ENCODE data around the gene PTOV1. TPM values are rescaled to one million over a fixed set of nuclear protein-coding genes. Genes with fewer than 3 reads are reported as not detected.
A peak's percentile ranks its signal among the peaks of the same experiment; 100 is the strongest.

The PTOV1 gene
- total and polyA plus RNA-seq, 2 experiments from 2014 or later: 114 to 294 TPM

DNA sequence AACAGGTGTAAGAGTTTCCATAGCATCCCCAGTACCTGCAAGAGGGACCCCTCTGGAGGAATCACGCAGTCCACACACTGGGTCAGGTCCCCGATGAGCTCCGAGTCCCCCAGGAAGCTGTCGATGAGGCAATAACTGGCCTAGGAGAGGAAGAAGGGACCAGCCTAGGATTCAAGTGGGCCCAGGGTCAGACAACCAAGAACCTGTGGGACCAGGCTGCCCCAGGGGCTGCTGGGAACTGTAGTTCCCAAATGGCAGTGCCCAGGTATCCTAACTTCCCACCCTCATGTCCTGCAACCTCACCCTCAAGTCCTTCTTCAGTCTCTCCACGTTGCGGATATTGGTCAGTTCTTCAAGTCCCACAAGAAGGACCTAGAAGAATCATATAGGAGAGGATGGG, 39.6 kb upstream of the PTOV1 start:
- no peak overlapping the region for H3K4me3 ChIP-seq
- TF ChIP-seq EZH2 (IDR thresholded peaks at IDR 0.05; ENCODE audit: borderline replicate concordance) (no peak), CTCF (IDR thresholded peaks at IDR 0.05; ENCODE audit: poor library complexity) (no peak), EZH2phosphoT487 (IDR thresholded peaks at IDR 0.05; ENCODE audit: low read depth, severe bottlenecking, unreplicated experiment) (no peak)
- no peaks in the 10 kb centered on the region for H3K79me2 ChIP-seq
- H3K4me1 ChIP-seq (ENCODE audit: insufficient read depth): peaks cover 11% of the 10 kb centered on the region
- no peak overlapping the region for H3K27ac ChIP-seq
- no peak overlapping the region for H3K4me2 ChIP-seq
- no peaks in the 10 kb centered on the region for H4K20me1 ChIP-seq (ENCODE audit: insufficient read depth, poor library complexity, severe bottlenecking)
- H3K9me3 ChIP-seq (ENCODE audit: low read depth): no peaks in the 10 kb centered on the region
- H3K9me2 ChIP-seq (replicated peaks; ENCODE audit: insufficient read depth): no peaks in the 10 kb centered on the region
- no peak overlapping the region for H2AFZ ChIP-seq
- WGBS (ENCODE audit: low lambda C conversion rate, missing lambda C conversion rate): 98% methylated on average over 6 of the region's 6 CpGs
- H3K36me3 ChIP-seq (replicated peaks; ENCODE audit: insufficient read depth, low read depth): no peaks in the 10 kb centered on the region
- H3K27me3 ChIP-seq: no peaks in the 10 kb centered on the region
- no peak for DNase-seq (ENCODE audit: low spot score)

DNA sequence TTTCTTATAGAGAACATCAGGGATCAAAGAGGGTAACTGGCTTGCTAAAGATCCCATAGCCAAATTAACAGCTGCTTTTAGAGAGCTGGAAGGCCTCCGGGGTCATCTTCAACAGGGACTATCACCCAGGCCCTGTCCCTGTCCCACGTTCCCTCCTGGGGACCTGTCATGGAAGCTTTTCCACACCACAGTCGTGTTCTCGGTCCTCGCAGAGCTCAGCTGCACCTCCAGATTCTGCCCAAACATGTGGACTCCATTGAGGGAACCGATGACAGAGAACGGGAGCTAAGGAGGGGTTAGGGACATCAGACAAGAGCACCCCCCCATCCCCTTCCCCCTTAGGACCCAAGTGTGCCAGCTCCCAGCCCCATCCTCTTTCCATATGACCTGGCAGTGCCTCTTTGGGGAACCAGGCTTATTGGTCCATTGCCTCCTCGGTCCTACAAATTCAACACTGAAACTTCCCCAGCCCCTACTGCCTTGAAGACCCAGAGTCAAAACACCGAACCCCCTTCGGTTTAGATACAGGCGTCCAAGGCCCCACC, 38.4 kb upstream of the PTOV1 start:
- H3K27ac ChIP-seq: peak overlapping the region; percentile 89
- no peaks in the 10 kb centered on the region for H3K27me3 ChIP-seq
- H3K4me3 ChIP-seq: peak overlapping the region; percentile 49
- no peak for DNase-seq (ENCODE audit: low spot score)
- H3K4me1 ChIP-seq (ENCODE audit: insufficient read depth): peaks cover 11% of the 10 kb centered on the region
- H3K36me3 ChIP-seq (replicated peaks; ENCODE audit: insufficient read depth, low read depth): no peaks in the 10 kb centered on the region
- peak overlapping the region; percentile 51 for H2AFZ ChIP-seq
- peak overlapping the region; percentile 86 for H3K4me2 ChIP-seq
- H3K79me2 ChIP-seq: no peaks in the 10 kb centered on the region
- no peaks in the 10 kb centered on the region for H4K20me1 ChIP-seq (ENCODE audit: insufficient read depth, poor library complexity, severe bottlenecking)
- no peaks in the 10 kb centered on the region for H3K9me2 ChIP-seq (replicated peaks; ENCODE audit: insufficient read depth)
- H3K9me3 ChIP-seq (ENCODE audit: low read depth): no peaks in the 10 kb centered on the region
- 76% methylated on average over 8 of the region's 11 CpGs for WGBS (ENCODE audit: low lambda C conversion rate, missing lambda C conversion rate)
- TF ChIP-seq EZH2phosphoT487 (IDR thresholded peaks at IDR 0.05; ENCODE audit: low read depth, severe bottlenecking, unreplicated experiment) (no peak), CTCF (IDR thresholded peaks at IDR 0.05; ENCODE audit: poor library complexity) (no peak), EZH2 (IDR thresholded peaks at IDR 0.05; ENCODE audit: borderline replicate concordance) (no peak)

GRCh38 chr19:49812997-49813861, 37.7 kb upstream of the PTOV1 start, which contains the start of gene FUZ:
Gene FUZ (minus strand): TSS chr19:49813292. CDS start chr19:49813106, 186 bp downstream.
- Histone ChIP-seq H2AFZ (peak within 1 kb of the TSS; percentile 51), H3K27me3 (no peaks in the 10 kb centered on the region), H3K9me3 (ENCODE audit: low read depth) (no peaks in the 10 kb centered on the region), H3K36me3 (replicated peaks; ENCODE audit: insufficient read depth, low read depth) (no peaks in the 10 kb centered on the region), H3K79me2 (peaks cover under 1% of the 10 kb centered on the region), H4K20me1 (ENCODE audit: insufficient read depth, poor library complexity, severe bottlenecking) (no peaks in the 10 kb centered on the region), H3K4me3 (peak within 1 kb of the TSS; percentile 49), H3K4me2 (peak within 1 kb of the TSS; percentile 86), H3K27ac (peak within 1 kb of the TSS; percentile 89), H3K4me1 (ENCODE audit: insufficient read depth) (peaks cover 11% of the 10 kb centered on the region), H3K9me2 (replicated peaks; ENCODE audit: insufficient read depth) (no peaks in the 10 kb centered on the region)
- peak; percentile 97 for DNase-seq (ENCODE audit: low spot score)
- TF ChIP-seq EZH2phosphoT487 (IDR thresholded peaks at IDR 0.05; ENCODE audit: low read depth, severe bottlenecking, unreplicated experiment): no peak
- TF ChIP-seq CTCF (IDR thresholded peaks at IDR 0.05; ENCODE audit: poor library complexity): peak; percentile 37
- WGBS (ENCODE audit: low lambda C conversion rate, missing lambda C conversion rate): under 1% methylated on average over 43 of the region's 45 CpGs
